Left ventricle myocardium superior (tissue), 1 donor: ENCODE results near the gene COL13A1. TPM values are rescaled to one million over a fixed set of nuclear protein-coding genes. Genes with fewer than 3 reads are reported as not detected.

ENCODE experiments used
- ATAC-seq: fragments of 200-7000 bp; cut with Tn5 transposase; one replicate; pipeline ENCODE4 v1.9.1; 2020; ENCODE audit warnings: mild to moderate bottlenecking, moderate library complexity
- DNase-seq: peaks from one replicate; pipeline ENCODE4 v3.0.0-alpha.2; 2020
- intact Hi-C: fragments of 100-400 bp; cut with micrococcal nuclease; formaldehyde crosslinking; loops from one replicate; pipeline ENCODE4 v1.11.0; 2022
- total RNA-seq: library from RNA; stranded (reverse); fragmentation: NEBNext Ultra II Directional; extraction: Animal tissue kit (Norgen Biotek cat#: 25700); gene quantifications from one replicate; pipeline ENCODE4 v1.2.1, GENCODE V29; 2021
- donor health status: DM: no; HTN: yes; CAD: no; lungs with severe emphysema.

Gene COL13A1
- total RNA-seq, 1 donor from 2014 or later, result 1.0 TPM

GRCh38 chr10:69815104-69815503, 13.4 kb downstream of the COL13A1 start:
- intact Hi-C loops, result no loop called here
- ATAC-seq (no peak), DNase-seq (no peak)

GRCh38 chr10:69816521-69816920, 14.8 kb downstream of the COL13A1 start:
- no peak for DNase-seq
- ATAC-seq, result peak; percentile 14
- intact Hi-C loops, result no loop called here

- ATAC-seq (no peak), DNase-seq (no peak)
- intact Hi-C loops, result no loop called here
These were observed 15.4 kb downstream of the COL13A1 start for GRCh38 chr10:69817078-69817581.

GRCh38 chr10:69818676-69819239, 17.1 kb downstream of the COL13A1 start:
- intact Hi-C loops, result no loop called here
- ATAC-seq (no peak), DNase-seq (no peak)

- intact Hi-C loops, result no loop called here
- no peak for ATAC-seq
- DNase-seq, result no peak
These were observed 18.2 kb downstream of the COL13A1 start for GRCh38 chr10:69819716-69820506.

- intact Hi-C loops, result no loop called here
- ATAC-seq (no peak), DNase-seq (no peak)
These were observed 19.1 kb downstream of the COL13A1 start for GRCh38 chr10:69820817-69821216.

- no peak for DNase-seq
- peak; percentile 39 for ATAC-seq
- intact Hi-C loops, result no loop called here
These were observed 23.9 kb downstream of the COL13A1 start for GRCh38 chr10:69825604-69826003.

GRCh38 chr10:69826094-69826493, 24.4 kb downstream of the COL13A1 start:
- ATAC-seq (no peak), DNase-seq (no peak)
- intact Hi-C loops, result no loop called here

- no peak for ATAC-seq
- intact Hi-C loops, result no loop called here
- DNase-seq, result no peak
These were observed 25.3 kb downstream of the COL13A1 start for GRCh38 chr10:69826789-69827554.

- DNase-seq (no peak), ATAC-seq (no peak)
- intact Hi-C loops, result no loop called here
These were observed 26.6 kb downstream of the COL13A1 start for GRCh38 chr10:69828144-69828870.

GRCh38 chr10:69829775-69830174, 28.1 kb downstream of the COL13A1 start:
- ATAC-seq (no peak), DNase-seq (no peak)
- intact Hi-C loops, result no loop called here

- DNase-seq, result no peak
- no peak for ATAC-seq
- intact Hi-C loops, result no loop called here
These were observed 29.6 kb downstream of the COL13A1 start for GRCh38 chr10:69831231-69831855.

- DNase-seq, result no peak
- intact Hi-C loops, result no loop called here
- no peak for ATAC-seq
These were observed 33.5 kb downstream of the COL13A1 start for GRCh38 chr10:69835233-69835632.

GRCh38 chr10:69835875-69836730, 34.4 kb downstream of the COL13A1 start:
- intact Hi-C loops, result no loop called here
- peak; percentile 46 for ATAC-seq
- no peak for DNase-seq

- DNase-seq, result no peak
- intact Hi-C loops, result no loop called here
- ATAC-seq, result no peak
These were observed 35.0 kb downstream of the COL13A1 start for GRCh38 chr10:69836731-69837030.

- intact Hi-C loops, result no loop called here
- no peak for ATAC-seq
- DNase-seq, result no peak
These were observed 35.6 kb downstream of the COL13A1 start for GRCh38 chr10:69837261-69837660.

GRCh38 chr10:69838418-69838817, 36.7 kb downstream of the COL13A1 start:
- DNase-seq, result no peak
- no peak for ATAC-seq
- intact Hi-C loops, result no loop called here

GRCh38 chr10:69838853-69839252, 37.1 kb downstream of the COL13A1 start:
- no peak for ATAC-seq
- intact Hi-C loops, result no loop called here
- DNase-seq, result no peak
